GM18951 (cell line): ENCODE results near the gene TCEANC.
"Not testable (repeated sequence)": the region's sequence is repeated elsewhere in the genome, so short reads cannot be mapped to it uniquely, and the experiment has no call there.

ENCODE experiments used
- POLR2A ChIP-seq: IDR thresholded peaks from 4 replicates; pipeline ENCODE4 v1.6.1; 2011; ENCODE audit warnings: mild to moderate bottlenecking; ENCODE audit not compliant: insufficient read length, insufficient read depth; ENCODE audit errors: extremely low read depth
- in situ Hi-C: fragments of 300-500 bp; cut with MboI; formaldehyde crosslinking; loops from one replicate; pipeline ENCODE4 v1.12.0; 2022; ENCODE audit warnings: low sequenced_read_pairs, mixed read lengths, inconsistent platforms; ENCODE audit not compliant: unreplicated experiment

Gene TCEANC, protein sequence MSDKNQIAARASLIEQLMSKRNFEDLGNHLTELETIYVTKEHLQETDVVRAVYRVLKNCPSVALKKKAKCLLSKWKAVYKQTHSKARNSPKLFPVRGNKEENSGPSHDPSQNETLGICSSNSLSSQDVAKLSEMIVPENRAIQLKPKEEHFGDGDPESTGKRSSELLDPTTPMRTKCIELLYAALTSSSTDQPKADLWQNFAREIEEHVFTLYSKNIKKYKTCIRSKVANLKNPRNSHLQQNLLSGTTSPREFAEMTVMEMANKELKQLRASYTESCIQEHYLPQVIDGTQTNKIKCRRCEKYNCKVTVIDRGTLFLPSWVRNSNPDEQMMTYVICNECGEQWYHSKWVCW

DNA sequence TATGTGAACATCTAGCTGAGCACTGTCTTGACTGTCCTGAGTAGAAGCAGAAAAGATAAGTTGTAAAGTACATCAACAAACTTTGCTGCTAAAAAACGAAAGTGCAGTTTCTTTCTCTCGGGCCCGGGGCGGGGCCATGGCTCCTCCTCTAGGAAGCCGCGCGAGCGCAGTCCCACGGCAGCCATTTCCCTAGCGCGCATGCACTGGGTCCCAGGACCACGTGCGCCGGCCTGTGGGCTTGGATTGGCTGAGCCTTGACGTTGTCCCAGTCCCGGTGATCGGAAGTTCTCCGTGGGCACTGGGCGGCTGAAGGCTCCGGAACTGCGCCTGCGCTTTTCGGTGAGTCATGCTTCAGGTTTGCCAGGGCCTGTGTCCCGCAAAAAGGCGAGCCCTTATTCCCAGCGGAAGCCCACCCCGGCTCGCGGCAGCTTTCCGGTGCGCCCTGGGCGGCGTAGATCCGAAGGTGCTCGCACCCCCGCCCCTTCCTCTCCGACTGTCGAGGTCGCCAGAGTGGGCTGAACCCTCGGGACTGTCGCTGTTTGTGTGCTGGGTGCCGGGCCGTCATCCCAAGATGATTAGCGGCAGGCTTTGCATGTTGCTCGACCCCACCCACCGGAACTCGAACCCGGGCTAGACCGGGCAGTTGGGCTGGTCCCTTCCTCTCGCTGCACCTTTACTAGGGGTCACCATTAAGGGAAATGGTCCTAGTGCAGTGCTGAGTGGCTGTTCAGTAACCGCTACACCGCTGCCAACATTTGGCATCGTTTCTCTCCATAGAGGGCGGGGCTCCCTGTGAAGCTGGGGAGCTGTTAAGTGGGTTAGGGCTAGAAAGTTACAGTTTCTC lies at the start of gene TCEANC:
TSS of gene TCEANC (plus strand) at position 292 of the 844 bp plus-strand sequence. CDS start 9,368 bp downstream, outside the sequence.
- TF ChIP-seq POLR2A, result peak; percentile 81
- in situ Hi-C loops, result loop anchor here (5.0 to 10.0 kb wide), 2 partner anchors 141 to 372 kb away; partner anchors contain the start of gene GEMIN8

DNA sequence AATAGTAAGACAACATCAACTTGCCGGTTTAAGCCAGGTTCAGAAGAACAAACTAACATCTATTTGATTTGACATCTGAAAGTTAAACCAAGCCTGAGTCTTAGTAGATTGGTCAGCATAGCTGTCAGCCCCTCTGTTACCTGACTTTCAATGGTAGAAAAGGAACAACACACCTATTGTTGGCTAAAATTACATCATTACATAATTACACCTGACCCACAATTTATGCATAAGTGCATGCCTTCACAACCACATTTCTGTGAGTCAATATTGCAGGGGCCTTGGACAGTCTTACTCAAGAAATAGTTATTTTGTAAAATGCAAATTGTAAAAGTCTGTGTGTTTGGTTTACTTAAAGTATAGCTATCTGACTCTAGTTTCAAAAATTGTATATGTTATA lies 47.3 kb upstream of the TCEANC start:
- no peak for TF ChIP-seq POLR2A
- in situ Hi-C loops, result no loop called here

DNA sequence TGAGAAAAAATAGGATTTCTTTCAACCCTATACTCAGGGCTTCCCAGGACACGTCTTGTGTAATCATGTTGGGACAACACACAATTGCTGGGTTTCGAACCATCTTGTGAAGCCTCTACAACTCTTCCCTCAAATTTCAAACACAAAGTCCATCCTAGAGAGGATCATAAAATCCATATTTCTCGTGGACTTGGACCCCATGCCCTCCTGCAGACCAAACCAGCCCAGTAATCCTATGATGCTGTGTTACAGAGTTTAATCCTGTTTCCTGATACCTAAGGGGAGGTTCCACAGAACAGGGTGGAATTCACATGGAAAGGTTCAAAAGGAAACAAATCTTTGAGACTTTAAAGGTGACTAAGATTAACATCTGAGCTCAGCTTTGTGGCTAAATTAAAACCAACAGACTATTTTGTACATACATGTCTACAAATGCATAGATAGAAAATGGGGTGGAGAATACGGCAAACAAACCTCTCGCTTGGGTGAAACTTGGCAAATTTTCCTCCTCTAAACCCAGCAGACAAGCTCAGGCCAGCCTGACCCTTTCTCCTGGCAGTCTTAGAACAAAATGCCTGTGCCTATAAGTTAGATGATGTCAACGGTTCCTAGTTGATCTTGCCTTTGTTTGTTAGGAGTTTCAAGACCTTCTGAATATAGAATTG lies 45.5 kb upstream of the TCEANC start:
- in situ Hi-C loops, result no loop called here
- no peak for TF ChIP-seq POLR2A

DNA sequence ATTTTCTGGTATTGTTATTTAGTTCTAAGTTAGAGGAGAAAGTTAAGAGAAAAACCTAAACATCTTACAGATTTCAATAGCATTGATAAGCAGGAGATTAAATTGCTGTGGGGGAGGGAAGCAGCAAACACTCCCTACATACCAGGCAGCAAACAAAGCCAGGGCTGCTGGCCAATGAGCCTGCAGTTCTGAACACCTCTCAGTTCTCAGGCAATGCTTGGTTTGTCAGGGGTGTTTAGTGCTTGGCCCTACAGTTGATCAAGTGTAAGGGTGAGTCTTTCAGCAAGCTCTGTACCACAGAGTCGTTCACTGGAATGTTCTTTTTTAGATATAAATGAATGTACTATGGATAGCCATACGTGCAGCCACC lies 45.0 kb upstream of the TCEANC start:
- in situ Hi-C loops, result no loop called here
- TF ChIP-seq POLR2A, result no peak

DNA sequence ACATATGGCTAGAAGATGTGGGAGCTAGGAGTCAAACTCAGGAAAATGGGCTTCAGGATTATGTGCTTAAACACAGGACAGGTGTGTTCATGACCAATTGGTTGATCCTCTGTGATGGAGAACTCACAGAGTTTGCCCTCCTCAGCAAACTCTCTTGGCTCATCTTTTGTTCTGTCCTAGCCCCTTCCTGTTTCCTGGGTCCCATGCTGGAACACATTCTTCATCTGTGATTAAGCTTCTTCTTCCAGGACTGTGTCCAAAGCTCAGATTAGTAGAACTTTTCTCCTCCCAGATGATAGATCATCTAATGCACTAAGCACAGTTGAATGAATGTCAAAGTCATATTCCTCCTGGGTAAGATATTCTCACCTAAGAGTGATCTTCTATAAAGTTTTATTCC lies 38.8 kb upstream of the TCEANC start:
- TF ChIP-seq POLR2A, result no peak
- in situ Hi-C loops, result no loop called here

DNA sequence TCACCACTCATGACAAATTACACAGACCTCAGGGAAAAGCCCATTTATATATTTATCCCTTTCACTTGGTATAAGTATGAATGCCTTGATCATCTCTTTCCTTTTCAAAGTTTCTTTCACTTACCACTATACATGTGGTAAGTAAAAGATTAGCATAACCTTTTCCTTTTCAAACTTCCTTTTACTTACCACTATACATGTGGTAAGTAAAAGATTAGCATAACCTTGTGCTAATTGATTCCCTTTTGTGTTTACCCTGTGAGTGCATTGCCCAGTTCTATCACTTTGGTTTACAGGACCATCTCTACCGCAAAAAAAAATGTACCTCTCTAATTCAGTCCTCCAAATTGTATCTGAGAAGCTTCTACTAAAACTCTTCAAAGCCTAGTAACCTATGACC lies 32.7 kb upstream of the TCEANC start:
- no peak for TF ChIP-seq POLR2A
- in situ Hi-C loops, result no loop called here

DNA sequence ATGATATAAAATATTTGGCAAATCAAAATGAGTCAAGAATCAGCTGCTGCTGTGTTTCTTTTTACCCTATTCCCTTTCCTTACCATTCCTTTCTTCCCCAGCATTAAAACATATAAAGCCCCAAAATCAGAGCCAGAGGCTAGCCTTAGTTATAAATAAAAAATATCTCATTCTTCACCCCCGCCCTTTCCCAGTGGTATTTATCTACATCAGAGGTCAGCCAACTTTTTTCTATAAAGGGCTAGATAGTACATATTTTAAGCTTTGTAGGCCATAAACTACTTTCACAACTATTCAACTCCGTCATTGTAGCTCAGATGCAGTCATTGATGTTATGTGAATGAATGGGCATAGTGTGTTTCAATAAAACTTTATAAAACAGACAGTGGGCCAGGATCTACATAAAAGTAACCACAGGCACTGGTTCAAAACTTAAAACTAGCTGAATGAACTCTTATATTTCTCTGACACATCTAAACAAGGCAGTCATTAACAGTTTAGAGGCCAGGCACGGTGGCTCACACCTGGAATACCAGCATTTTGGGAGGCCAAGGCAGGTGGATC lies 30.5 kb upstream of the TCEANC start:
- in situ Hi-C loops, result no loop called here
- no peak for TF ChIP-seq POLR2A

DNA sequence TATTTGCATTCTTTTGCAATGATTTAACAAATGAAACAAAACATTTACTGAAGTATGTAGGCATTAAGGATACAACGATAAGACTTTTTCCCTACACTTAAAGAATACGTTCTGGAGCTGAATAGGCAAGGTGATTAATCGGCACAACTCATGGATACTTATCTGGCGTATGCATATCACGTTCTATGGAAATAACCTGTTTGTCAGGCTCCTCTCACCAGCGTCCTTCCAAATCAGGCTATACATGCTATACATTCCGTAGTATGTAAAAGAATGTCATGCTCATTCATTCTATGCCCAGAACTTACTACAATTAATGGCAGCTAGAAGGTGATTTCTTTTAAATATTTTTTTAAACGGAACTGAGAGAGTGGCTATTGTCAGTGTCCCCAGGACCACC lies 25.6 kb upstream of the TCEANC start:
- in situ Hi-C loops, result no loop called here
- TF ChIP-seq POLR2A, result no peak

DNA sequence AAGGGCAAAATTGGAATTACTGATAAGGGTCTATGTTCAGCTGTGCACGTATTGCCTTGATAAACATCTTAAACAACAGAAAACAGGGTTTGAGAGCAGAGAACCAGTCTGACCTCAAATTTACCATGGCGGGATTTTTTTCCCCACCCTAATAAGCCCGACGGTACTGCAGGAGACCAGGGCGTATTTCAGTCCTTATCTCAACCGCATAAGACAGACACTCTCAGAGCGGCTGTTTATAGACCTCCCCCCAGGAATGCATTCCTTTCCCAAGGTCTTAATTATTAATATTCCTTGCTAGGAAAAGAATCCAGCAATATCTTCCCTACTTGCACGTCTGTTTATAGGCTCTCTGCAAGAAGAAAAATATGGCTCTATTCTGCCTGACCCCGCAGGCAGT lies 15.7 kb upstream of the TCEANC start:
- in situ Hi-C loops, result not testable (repeated sequence)

DNA sequence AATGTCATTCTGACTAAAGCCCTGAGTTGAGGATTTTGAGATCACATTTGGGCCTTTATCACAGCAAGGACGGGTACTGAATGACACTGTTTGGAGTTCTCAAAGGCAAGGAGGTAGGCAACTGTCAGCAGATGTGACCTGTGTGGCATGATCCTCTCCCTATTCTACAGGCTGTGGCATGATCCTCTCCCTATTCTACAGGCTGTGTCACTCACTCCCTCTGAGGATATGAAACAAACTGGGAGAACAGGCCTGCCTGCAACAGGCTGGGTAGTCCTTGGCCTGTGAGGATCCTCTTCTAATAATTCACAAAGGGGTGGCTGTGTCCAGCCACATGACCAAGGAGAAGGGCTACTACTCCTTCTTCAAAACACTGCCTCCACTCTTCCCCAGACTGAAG lies 14.9 kb upstream of the TCEANC start:
- TF ChIP-seq POLR2A, result no peak
- in situ Hi-C loops, result no loop called here

DNA sequence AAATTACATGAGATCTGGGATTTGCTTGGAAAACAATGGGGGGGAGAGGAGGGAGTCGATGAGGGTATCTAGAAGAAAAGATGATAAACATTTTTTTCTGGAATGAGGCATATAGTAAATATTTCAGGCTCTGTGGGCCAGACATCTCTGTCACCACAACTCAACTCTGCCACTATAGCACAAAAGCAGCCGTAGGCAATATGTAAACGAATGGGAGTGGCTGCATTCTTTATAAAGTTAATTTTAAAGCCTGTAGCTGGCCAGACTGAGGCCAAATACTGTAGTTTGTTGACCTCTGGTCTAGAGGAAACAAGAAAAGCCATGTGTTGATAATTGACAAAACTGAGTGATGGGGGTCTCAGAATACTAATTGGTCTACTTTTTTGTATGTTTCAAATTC lies 14.1 kb upstream of the TCEANC start:
- in situ Hi-C loops, result no loop called here

DNA sequence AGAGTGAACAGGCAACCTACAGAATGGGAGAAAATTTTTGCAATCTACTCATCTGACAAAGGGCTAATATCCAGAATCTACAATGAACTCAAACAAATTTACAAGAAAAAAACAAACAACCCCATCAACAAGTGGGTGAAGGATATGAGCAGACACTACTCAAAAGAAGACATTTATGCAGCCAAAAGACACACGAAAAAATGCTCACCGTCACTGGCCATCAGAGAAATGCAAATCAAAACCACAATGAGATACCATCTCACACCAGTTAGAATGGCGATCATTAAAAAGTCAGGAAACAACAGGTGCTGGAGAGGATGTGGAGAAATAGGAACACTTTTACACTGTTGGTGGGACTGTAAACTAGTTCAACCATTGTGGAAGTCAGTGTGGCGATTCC lies 11.3 kb upstream of the TCEANC start:
- in situ Hi-C loops, result not testable (repeated sequence)

More for the DNA sequence above, 14.1 kb upstream of the TCEANC start:
- TF ChIP-seq POLR2A, result no peak

DNA sequence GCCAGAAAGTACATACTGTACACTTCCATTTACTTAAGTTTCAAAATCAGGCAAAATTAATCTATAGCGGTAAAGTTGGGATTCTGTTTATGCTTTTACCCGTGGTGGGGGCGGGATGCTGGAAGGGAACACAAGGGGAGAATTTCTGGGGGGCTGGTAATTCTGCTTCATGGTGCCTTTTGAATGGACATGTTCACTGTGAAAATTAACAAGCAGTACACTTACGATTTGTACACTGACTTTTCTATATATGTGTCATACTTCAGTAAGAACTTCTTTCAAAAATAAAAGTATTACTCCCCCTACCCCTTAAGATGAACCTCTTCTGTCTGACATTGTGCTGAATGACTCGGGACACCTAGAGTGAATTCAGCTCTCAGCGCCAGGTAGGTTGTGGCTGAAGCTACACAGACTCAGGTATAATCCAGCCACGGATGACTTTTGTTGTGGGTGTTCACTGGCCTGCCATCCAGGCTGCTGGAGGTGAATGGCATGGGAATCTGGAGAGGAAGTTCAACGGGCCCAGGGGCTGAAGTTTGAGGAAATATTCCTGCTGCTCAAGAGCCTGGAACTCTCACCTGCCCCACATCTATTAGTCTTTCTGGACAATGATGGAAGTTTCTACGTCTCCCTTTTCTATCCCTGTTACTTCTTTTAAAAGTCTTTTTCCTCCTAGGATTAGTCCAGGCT lies 7.3 kb upstream of the TCEANC start:
- TF ChIP-seq POLR2A, result no peak
- in situ Hi-C loops, result no loop called here

DNA sequence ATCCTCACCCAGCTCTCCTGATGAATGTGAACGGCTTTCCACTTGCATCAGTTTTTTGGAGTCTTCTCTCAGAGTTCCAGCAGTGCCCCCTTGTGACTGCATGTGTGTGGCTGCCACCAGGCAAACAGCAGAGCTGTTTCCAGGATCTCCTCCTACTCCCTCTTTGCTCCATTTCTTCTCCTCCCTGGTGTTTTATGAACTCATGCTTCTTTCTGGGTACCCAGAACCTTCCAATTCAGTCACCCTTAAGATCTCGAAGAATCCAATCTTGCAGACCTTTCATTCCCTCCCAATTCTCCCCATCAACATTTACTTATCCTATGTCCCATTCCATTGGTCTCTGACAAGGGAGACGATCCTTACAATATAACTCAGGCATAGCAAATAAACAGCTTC lies 6.8 kb upstream of the TCEANC start:
- TF ChIP-seq POLR2A, result no peak
- in situ Hi-C loops, result no loop called here
